Measurements from ENCODE around the gene MIA2.

DNA sequence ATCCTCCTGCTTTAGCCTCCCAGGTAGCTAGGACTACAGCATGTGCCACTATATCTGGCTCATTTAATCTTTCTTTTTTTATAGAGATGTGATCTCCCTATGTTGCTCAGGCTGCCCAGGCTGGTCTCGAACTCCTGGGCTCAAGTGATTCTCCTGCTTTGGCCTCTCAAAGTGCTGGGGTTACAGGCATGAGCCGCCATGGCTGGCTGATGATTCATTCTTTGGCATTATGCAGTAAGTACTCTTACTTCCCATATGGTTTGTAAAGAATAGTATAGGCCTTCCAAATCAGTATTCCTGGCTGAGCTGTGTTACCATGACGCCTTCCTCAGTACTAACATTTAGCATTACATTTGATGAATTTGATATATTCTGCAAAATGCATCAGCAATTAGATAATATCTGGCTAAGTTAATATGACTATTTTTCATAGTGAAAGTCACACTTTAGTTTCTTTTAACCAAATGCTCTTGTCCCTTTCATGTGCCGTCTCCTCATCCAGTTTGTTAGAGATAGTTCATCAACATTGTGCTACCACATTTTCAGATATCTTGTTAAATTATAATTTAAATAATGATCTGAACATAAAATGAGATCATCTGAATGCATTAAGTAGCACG lies 3.2 kb upstream of the MIA2 start:
- TF ChIP-seq, protein P1, sequence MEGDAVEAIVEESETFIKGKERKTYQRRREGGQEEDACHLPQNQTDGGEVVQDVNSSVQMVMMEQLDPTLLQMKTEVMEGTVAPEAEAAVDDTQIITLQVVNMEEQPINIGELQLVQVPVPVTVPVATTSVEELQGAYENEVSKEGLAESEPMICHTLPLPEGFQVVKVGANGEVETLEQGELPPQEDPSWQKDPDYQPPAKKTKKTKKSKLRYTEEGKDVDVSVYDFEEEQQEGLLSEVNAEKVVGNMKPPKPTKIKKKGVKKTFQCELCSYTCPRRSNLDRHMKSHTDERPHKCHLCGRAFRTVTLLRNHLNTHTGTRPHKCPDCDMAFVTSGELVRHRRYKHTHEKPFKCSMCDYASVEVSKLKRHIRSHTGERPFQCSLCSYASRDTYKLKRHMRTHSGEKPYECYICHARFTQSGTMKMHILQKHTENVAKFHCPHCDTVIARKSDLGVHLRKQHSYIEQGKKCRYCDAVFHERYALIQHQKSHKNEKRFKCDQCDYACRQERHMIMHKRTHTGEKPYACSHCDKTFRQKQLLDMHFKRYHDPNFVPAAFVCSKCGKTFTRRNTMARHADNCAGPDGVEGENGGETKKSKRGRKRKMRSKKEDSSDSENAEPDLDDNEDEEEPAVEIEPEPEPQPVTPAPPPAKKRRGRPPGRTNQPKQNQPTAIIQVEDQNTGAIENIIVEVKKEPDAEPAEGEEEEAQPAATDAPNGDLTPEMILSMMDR (IDR thresholded peaks at IDR 0.05) = no peak
- TF ChIP-seq POLR2A (IDR thresholded peaks at IDR 0.05) (no peak), POLR2AphosphoS5 (IDR thresholded peaks at IDR 0.05) (no peak)

All from stomach (tissue), 4 donors.